WTC11 (cell line): ENCODE results near the gene P2RY11. TPM values are rescaled to one million over a fixed set of nuclear protein-coding genes. Genes with fewer than 3 reads are reported as not detected.

Source experiments
- ATAC-seq: fragments of 200-7000 bp; cut with Tn5 transposase; 2 replicates; pipeline ENCODE4 v1.10.0; 2021; ENCODE audit warnings: mild to moderate bottlenecking, moderate library complexity
- CTCF ChIA-PET: fragments of 300-600 bp; sonication (Branson Sonifier 250); formaldehyde crosslinking; loops from one replicate; lab custom pipeline; 2021; ENCODE audit warnings: antibody characterized with exemption; lab: Charles Lee
- POLR2A ChIA-PET: fragments of 350-600 bp; sonication (Branson Sonifier 250); formaldehyde crosslinking; loops from one replicate; lab custom pipeline; 2021; ENCODE audit warnings: antibody characterized with exemption; lab: Charles Lee
- DNase-seq: peaks from one replicate; pipeline ENCODE4 v3.0.0; 2021; ENCODE audit warnings: low spot score
- H3K27ac Mint-ChIP-seq: 2 replicates; pipeline ENCODE4 v1.8.0; 2021; ENCODE audit warnings: mixed read lengths
- H3K27me3 Mint-ChIP-seq: 2 replicates; pipeline ENCODE4 v1.8.0; 2021; ENCODE audit warnings: low read depth, mild to moderate bottlenecking, moderate library complexity, mixed read lengths
- H3K36me3 Mint-ChIP-seq: 2 replicates; pipeline ENCODE4 v1.8.0; 2021; ENCODE audit warnings: mixed read lengths
- H3K4me1 Mint-ChIP-seq: 2 replicates; pipeline ENCODE4 v1.8.0; 2022; ENCODE audit warnings: mixed read lengths
- H3K4me3 Mint-ChIP-seq: 2 replicates; pipeline ENCODE4 v1.8.0; 2021; ENCODE audit warnings: mild to moderate bottlenecking, moderate library complexity, mixed read lengths
- H3K9me3 Mint-ChIP-seq: 2 replicates; pipeline ENCODE4 v1.8.0; 2021; ENCODE audit warnings: mixed read lengths
- ATF2 ChIP-seq: sonication (generic); formaldehyde crosslinking; IDR thresholded peaks from 2 replicates; pipeline ENCODE4 v1.8.1; 2022; ENCODE audit warnings: low read depth, missing genetic modification reagents, borderline replicate concordance
- ATF3 ChIP-seq: sonication (generic); formaldehyde crosslinking; conservative IDR thresholded peaks from 2 replicates; pipeline ENCODE4 v1.8.1; 2022; ENCODE audit warnings: mild to moderate bottlenecking, missing genetic modification reagents
- CTCF ChIP-seq: fragments of 200-600 bp; IDR thresholded peaks from 2 replicates; pipeline ENCODE4 v1.8.0; 2022; ENCODE audit warnings: antibody characterized with exemption
- GTF2I ChIP-seq: fragments of 250-450 bp; sonication (Bioruptor Pico); conservative IDR thresholded peaks from 2 replicates; pipeline ENCODE4 v1.4.0; 2021; ENCODE audit warnings: mild to moderate bottlenecking
- HMGA2 ChIP-seq: fragments of 250-450 bp; sonication (Bioruptor Pico); IDR thresholded peaks from 2 replicates; pipeline ENCODE4 v1.4.0; 2021; ENCODE audit warnings: mild to moderate bottlenecking, moderate library complexity
- MLX ChIP-seq: sonication (generic); formaldehyde crosslinking; IDR thresholded peaks from 2 replicates; pipeline ENCODE4 v1.8.1; 2023; ENCODE audit warnings: mild to moderate bottlenecking, missing genetic modification reagents, moderate library complexity
- SOX15 ChIP-seq: fragments of 250-450 bp; sonication (Bioruptor Pico); IDR thresholded peaks from 2 replicates; pipeline ENCODE4 v1.9.0; 2021; ENCODE audit warnings: mild to moderate bottlenecking
- ZNF396 ChIP-seq: fragments of 250-450 bp; sonication (Bioruptor Pico); IDR thresholded peaks from 2 replicates; pipeline ENCODE4 v1.8.0; 2021; ENCODE audit warnings: mild to moderate bottlenecking, moderate library complexity, borderline replicate concordance
- ZNF423 ChIP-seq: fragments of 250-450 bp; sonication (Bioruptor Pico); IDR thresholded peaks from 2 replicates; pipeline ENCODE4 v2.1.2; 2022; ENCODE audit warnings: mild to moderate bottlenecking, moderate library complexity
- total RNA-seq: library from RNA; stranded (reverse); gene quantifications from 3 replicates; pipeline ENCODE4 v1.2.3, GENCODE V29; 2021
- TF ChIP-seq, protein P1 (sequence below): sonication (generic); formaldehyde crosslinking; IDR thresholded peaks from 2 replicates; pipeline ENCODE4 v1.8.0; 2023; ENCODE audit warnings: missing genetic modification reagents, mild to moderate bottlenecking, borderline replicate concordance
- TF ChIP-seq, protein P2 (sequence below): sonication (generic); formaldehyde crosslinking; IDR thresholded peaks from 2 replicates; pipeline ENCODE4 v1.8.1; 2022; ENCODE audit warnings: missing genetic modification reagents, borderline replicate concordance
- TF ChIP-seq, protein P3 (sequence below): sonication (generic); formaldehyde crosslinking; IDR thresholded peaks from 2 replicates; pipeline ENCODE4 v1.8.0; 2022; ENCODE audit warnings: mild to moderate bottlenecking, missing genetic modification reagents
- TF ChIP-seq, protein P4 (sequence below): sonication (generic); formaldehyde crosslinking; IDR thresholded peaks from 2 replicates; pipeline ENCODE4 v1.8.0; 2022; ENCODE audit warnings: mild to moderate bottlenecking, missing genetic modification reagents
- TF ChIP-seq, protein P5 (sequence below): sonication (generic); formaldehyde crosslinking; IDR thresholded peaks from 2 replicates; pipeline ENCODE4 v1.8.1; 2023; ENCODE audit warnings: mild to moderate bottlenecking, moderate library complexity, missing genetic modification reagents

Gene P2RY11
- total RNA-seq, 1 experiment from 2014 or later: 21.0 TPM

GRCh38 chr19:10122045-10122444, 10.6 kb downstream of the P2RY11 start (continued):
- TF ChIP-seq, protein P1, sequence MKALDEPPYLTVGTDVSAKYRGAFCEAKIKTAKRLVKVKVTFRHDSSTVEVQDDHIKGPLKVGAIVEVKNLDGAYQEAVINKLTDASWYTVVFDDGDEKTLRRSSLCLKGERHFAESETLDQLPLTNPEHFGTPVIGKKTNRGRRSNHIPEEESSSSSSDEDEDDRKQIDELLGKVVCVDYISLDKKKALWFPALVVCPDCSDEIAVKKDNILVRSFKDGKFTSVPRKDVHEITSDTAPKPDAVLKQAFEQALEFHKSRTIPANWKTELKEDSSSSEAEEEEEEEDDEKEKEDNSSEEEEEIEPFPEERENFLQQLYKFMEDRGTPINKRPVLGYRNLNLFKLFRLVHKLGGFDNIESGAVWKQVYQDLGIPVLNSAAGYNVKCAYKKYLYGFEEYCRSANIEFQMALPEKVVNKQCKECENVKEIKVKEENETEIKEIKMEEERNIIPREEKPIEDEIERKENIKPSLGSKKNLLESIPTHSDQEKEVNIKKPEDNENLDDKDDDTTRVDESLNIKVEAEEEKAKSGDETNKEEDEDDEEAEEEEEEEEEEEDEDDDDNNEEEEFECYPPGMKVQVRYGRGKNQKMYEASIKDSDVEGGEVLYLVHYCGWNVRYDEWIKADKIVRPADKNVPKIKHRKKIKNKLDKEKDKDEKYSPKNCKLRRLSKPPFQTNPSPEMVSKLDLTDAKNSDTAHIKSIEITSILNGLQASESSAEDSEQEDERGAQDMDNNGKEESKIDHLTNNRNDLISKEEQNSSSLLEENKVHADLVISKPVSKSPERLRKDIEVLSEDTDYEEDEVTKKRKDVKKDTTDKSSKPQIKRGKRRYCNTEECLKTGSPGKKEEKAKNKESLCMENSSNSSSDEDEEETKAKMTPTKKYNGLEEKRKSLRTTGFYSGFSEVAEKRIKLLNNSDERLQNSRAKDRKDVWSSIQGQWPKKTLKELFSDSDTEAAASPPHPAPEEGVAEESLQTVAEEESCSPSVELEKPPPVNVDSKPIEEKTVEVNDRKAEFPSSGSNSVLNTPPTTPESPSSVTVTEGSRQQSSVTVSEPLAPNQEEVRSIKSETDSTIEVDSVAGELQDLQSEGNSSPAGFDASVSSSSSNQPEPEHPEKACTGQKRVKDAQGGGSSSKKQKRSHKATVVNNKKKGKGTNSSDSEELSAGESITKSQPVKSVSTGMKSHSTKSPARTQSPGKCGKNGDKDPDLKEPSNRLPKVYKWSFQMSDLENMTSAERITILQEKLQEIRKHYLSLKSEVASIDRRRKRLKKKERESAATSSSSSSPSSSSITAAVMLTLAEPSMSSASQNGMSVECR (CRISPR knock-in tag): no peak
- TF ChIP-seq ZNF423 (CRISPR knock-in tag): no peak
- no peak for TF ChIP-seq HMGA2
- TF ChIP-seq, protein P2, sequence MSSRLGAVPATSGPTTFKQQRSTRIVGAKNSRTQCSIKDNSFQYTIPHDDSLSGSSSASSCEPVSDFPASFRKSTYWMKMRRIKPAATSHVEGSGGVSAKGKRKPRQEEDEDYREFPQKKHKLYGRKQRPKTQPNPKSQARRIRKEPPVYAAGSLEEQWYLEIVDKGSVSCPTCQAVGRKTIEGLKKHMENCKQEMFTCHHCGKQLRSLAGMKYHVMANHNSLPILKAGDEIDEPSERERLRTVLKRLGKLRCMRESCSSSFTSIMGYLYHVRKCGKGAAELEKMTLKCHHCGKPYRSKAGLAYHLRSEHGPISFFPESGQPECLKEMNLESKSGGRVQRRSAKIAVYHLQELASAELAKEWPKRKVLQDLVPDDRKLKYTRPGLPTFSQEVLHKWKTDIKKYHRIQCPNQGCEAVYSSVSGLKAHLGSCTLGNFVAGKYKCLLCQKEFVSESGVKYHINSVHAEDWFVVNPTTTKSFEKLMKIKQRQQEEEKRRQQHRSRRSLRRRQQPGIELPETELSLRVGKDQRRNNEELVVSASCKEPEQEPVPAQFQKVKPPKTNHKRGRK (CRISPR knock-in tag): no peak
- TF ChIP-seq, protein P3, sequence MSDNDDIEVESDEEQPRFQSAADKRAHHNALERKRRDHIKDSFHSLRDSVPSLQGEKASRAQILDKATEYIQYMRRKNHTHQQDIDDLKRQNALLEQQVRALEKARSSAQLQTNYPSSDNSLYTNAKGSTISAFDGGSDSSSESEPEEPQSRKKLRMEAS (CRISPR knock-in tag): no peak
- no peak for TF ChIP-seq CTCF
- TF ChIP-seq SOX15: no peak
- no peak for TF ChIP-seq ZNF396 (CRISPR knock-in tag)

- DNase-seq: no peak
- no peaks in the 10 kb centered on the region for H3K4me1 Mint-ChIP-seq
- H3K4me3 Mint-ChIP-seq: no peak overlapping the region
- peaks cover 4% of the 10 kb centered on the region for H3K9me3 Mint-ChIP-seq
- peak overlapping the region; percentile 61 for H3K27ac Mint-ChIP-seq
- ChIA-PET POLR2A (no interaction called here), CTCF (no interaction called here)
- no peak for ATAC-seq
- no peaks in the 10 kb centered on the region for H3K27me3 Mint-ChIP-seq
- H3K36me3 Mint-ChIP-seq: peaks cover 7% of the 10 kb centered on the region
- TF ChIP-seq ATF2 (CRISPR knock-in tag) (no peak), MLX (CRISPR knock-in tag) (no peak), ATF3 (CRISPR knock-in tag) (no peak), GTF2I (CRISPR knock-in tag) (no peak)
- TF ChIP-seq, protein P4, sequence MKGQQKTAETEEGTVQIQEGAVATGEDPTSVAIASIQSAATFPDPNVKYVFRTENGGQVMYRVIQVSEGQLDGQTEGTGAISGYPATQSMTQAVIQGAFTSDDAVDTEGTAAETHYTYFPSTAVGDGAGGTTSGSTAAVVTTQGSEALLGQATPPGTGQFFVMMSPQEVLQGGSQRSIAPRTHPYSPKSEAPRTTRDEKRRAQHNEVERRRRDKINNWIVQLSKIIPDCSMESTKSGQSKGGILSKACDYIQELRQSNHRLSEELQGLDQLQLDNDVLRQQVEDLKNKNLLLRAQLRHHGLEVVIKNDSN (CRISPR knock-in tag): no peak
- TF ChIP-seq, protein P5, sequence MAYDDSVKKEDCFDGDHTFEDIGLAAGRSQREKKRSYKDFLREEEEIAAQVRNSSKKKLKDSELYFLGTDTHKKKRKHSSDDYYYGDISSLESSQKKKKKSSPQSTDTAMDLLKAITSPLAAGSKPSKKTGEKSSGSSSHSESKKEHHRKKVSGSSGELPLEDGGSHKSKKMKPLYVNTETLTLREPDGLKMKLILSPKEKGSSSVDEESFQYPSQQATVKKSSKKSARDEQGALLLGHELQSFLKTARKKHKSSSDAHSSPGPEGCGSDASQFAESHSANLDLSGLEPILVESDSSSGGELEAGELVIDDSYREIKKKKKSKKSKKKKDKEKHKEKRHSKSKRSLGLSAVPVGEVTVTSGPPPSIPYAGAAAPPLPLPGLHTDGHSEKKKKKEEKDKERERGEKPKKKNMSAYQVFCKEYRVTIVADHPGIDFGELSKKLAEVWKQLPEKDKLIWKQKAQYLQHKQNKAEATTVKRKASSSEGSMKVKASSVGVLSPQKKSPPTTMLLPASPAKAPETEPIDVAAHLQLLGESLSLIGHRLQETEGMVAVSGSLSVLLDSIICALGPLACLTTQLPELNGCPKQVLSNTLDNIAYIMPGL (CRISPR knock-in tag): no peak
Measured at GRCh38 chr19:10124429-10124828, 12.9 kb downstream of the P2RY11 start.
